Activated naive CD8-positive, alpha-beta T cell treated with anti-CD3 and anti-CD28 coated beads for 36 hours (primary cell): ENCODE data around the gene IGFN1. TPM values are rescaled to one million over a fixed set of nuclear protein-coding genes. Genes with fewer than 3 reads are reported as not detected.

ENCODE experiments used
- DNase-seq: peaks from one replicate; pipeline ENCODE4 v3.0.0; 2021
- H3K27ac Mint-ChIP-seq: one replicate; pipeline ENCODE4 v1.8.0; 2022; ENCODE audit warnings: mild to moderate bottlenecking, moderate library complexity, mixed read lengths
- H3K27me3 Mint-ChIP-seq: one replicate; pipeline ENCODE4 v1.8.0; 2022; ENCODE audit warnings: mild to moderate bottlenecking, mixed read lengths
- H3K36me3 Mint-ChIP-seq: one replicate; pipeline ENCODE4 v1.8.0; 2021; ENCODE audit warnings: mild to moderate bottlenecking, mixed read lengths
- H3K4me1 Mint-ChIP-seq: one replicate; pipeline ENCODE4 v1.8.0; 2021; ENCODE audit warnings: mixed read lengths
- H3K4me3 Mint-ChIP-seq: one replicate; pipeline ENCODE4 v1.8.0; 2022; ENCODE audit warnings: mild to moderate bottlenecking, moderate library complexity, mixed read lengths
- H3K9me3 Mint-ChIP-seq: one replicate; pipeline ENCODE4 v1.8.0; 2022; ENCODE audit warnings: mixed read lengths
- total RNA-seq, 2 experiments: library from RNA; stranded (reverse); gene quantifications; one replicate each; pipeline ENCODE4 v1.2.3, GENCODE V29; 2021

The IGFN1 gene
- total RNA-seq, 2 experiments from 2014 or later: not detected

GRCh38 chr1:201189085-201189484 is 1.5 kb upstream of the IGFN1 start:
- peaks cover 8% of the 10 kb centered on the region for H3K27me3 Mint-ChIP-seq
- DNase-seq: no peak
- H3K4me1 Mint-ChIP-seq: peaks cover 2% of the 10 kb centered on the region
- no peaks in the 10 kb centered on the region for H3K36me3 Mint-ChIP-seq
- H3K4me3 Mint-ChIP-seq: no peak overlapping the region
- no peak overlapping the region for H3K27ac Mint-ChIP-seq
- H3K9me3 Mint-ChIP-seq: no peaks in the 10 kb centered on the region

- Mint-ChIP-seq H3K27me3 (peaks cover 3% of the 10 kb centered on the region), H3K36me3 (no peaks in the 10 kb centered on the region)
Measured at GRCh38 chr1:201190005-201190404, 619 bp upstream of the IGFN1 start.

GRCh38 chr1:201191653-201192260 is 1.1 kb downstream of the IGFN1 start:
- Mint-ChIP-seq H3K27ac (no peak overlapping the region), H3K36me3 (no peaks in the 10 kb centered on the region), H3K4me1 (peaks cover 2% of the 10 kb centered on the region), H3K9me3 (no peaks in the 10 kb centered on the region), H3K27me3 (peaks cover 3% of the 10 kb centered on the region), H3K4me3 (no peak overlapping the region)
- DNase-seq: peak; percentile 39

More at GRCh38 chr1:201190005-201190404, 619 bp upstream of the IGFN1 start:
- H3K27ac Mint-ChIP-seq: no peak overlapping the region
- peaks cover 2% of the 10 kb centered on the region for H3K4me1 Mint-ChIP-seq
- no peaks in the 10 kb centered on the region for H3K9me3 Mint-ChIP-seq
- H3K4me3 Mint-ChIP-seq: no peak overlapping the region
- DNase-seq: no peak

- Mint-ChIP-seq H3K36me3 (no peaks in the 10 kb centered on the region), H3K9me3 (no peaks in the 10 kb centered on the region), H3K27me3 (peaks cover 3% of the 10 kb centered on the region), H3K27ac (no peak overlapping the region), H3K4me3 (no peak overlapping the region), H3K4me1 (peaks cover 2% of the 10 kb centered on the region)
- DNase-seq: no peak
Measured at GRCh38 chr1:201192261-201192788, 1.7 kb downstream of the IGFN1 start.

GRCh38 chr1:201194046-201194445 is 3.4 kb downstream of the IGFN1 start:
- Mint-ChIP-seq H3K27ac (no peak overlapping the region), H3K9me3 (no peaks in the 10 kb centered on the region), H3K27me3 (peaks cover 3% of the 10 kb centered on the region), H3K36me3 (no peaks in the 10 kb centered on the region), H3K4me3 (no peak overlapping the region), H3K4me1 (peaks cover 2% of the 10 kb centered on the region)
- DNase-seq: no peak

GRCh38 chr1:201198598-201198997 is 8.0 kb downstream of the IGFN1 start:
- Mint-ChIP-seq H3K27ac (no peak overlapping the region), H3K27me3 (no peaks in the 10 kb centered on the region), H3K4me3 (no peak overlapping the region), H3K9me3 (no peaks in the 10 kb centered on the region), H3K4me1 (no peaks in the 10 kb centered on the region), H3K36me3 (no peaks in the 10 kb centered on the region)
- no peak for DNase-seq

GRCh38 chr1:201205036-201205435 is 14.4 kb downstream of the IGFN1 start:
- Mint-ChIP-seq H3K27ac (no peak overlapping the region), H3K4me1 (no peaks in the 10 kb centered on the region), H3K36me3 (no peaks in the 10 kb centered on the region), H3K9me3 (no peaks in the 10 kb centered on the region), H3K27me3 (peaks cover 5% of the 10 kb centered on the region), H3K4me3 (no peak overlapping the region)
- no peak for DNase-seq

- Mint-ChIP-seq H3K27me3 (peaks cover 9% of the 10 kb centered on the region), H3K27ac (no peak overlapping the region), H3K4me3 (no peak overlapping the region), H3K36me3 (no peaks in the 10 kb centered on the region), H3K4me1 (no peaks in the 10 kb centered on the region), H3K9me3 (no peaks in the 10 kb centered on the region)
- no peak for DNase-seq
Measured at GRCh38 chr1:201206176-201206575, 15.6 kb downstream of the IGFN1 start.

GRCh38 chr1:201207046-201207445 is 16.4 kb downstream of the IGFN1 start:
- H3K36me3 Mint-ChIP-seq: no peaks in the 10 kb centered on the region
- no peak for DNase-seq
- peaks cover 17% of the 10 kb centered on the region for H3K27me3 Mint-ChIP-seq
- H3K4me1 Mint-ChIP-seq: no peaks in the 10 kb centered on the region
- H3K27ac Mint-ChIP-seq: no peak overlapping the region
- H3K9me3 Mint-ChIP-seq: no peaks in the 10 kb centered on the region
- no peak overlapping the region for H3K4me3 Mint-ChIP-seq

GRCh38 chr1:201208236-201208635 is 17.6 kb downstream of the IGFN1 start:
- no peak overlapping the region for H3K27ac Mint-ChIP-seq
- H3K9me3 Mint-ChIP-seq: no peaks in the 10 kb centered on the region
- DNase-seq: no peak
- no peaks in the 10 kb centered on the region for H3K4me1 Mint-ChIP-seq
- no peaks in the 10 kb centered on the region for H3K36me3 Mint-ChIP-seq
- H3K27me3 Mint-ChIP-seq: peaks cover 21% of the 10 kb centered on the region
- H3K4me3 Mint-ChIP-seq: no peak overlapping the region

GRCh38 chr1:201212056-201212455 is 21.4 kb downstream of the IGFN1 start:
- H3K9me3 Mint-ChIP-seq: no peaks in the 10 kb centered on the region
- no peak overlapping the region for H3K4me3 Mint-ChIP-seq
- H3K4me1 Mint-ChIP-seq: no peaks in the 10 kb centered on the region
- H3K27me3 Mint-ChIP-seq: peaks cover 21% of the 10 kb centered on the region
- H3K27ac Mint-ChIP-seq: no peak overlapping the region
- no peaks in the 10 kb centered on the region for H3K36me3 Mint-ChIP-seq
- DNase-seq: no peak

- peaks cover 21% of the 10 kb centered on the region for H3K27me3 Mint-ChIP-seq
- no peaks in the 10 kb centered on the region for H3K4me1 Mint-ChIP-seq
- no peaks in the 10 kb centered on the region for H3K36me3 Mint-ChIP-seq
- DNase-seq: no peak
- no peak overlapping the region for H3K27ac Mint-ChIP-seq
- H3K9me3 Mint-ChIP-seq: no peaks in the 10 kb centered on the region
- H3K4me3 Mint-ChIP-seq: no peak overlapping the region
Measured at GRCh38 chr1:201212461-201213055, 21.9 kb downstream of the IGFN1 start.

GRCh38 chr1:201213106-201213770 is 22.6 kb downstream of the IGFN1 start:
- H3K36me3 Mint-ChIP-seq: no peaks in the 10 kb centered on the region
- no peaks in the 10 kb centered on the region for H3K9me3 Mint-ChIP-seq
- H3K27ac Mint-ChIP-seq: no peak overlapping the region
- no peaks in the 10 kb centered on the region for H3K4me1 Mint-ChIP-seq
- H3K4me3 Mint-ChIP-seq: no peak overlapping the region
- no peak for DNase-seq
- peaks cover 21% of the 10 kb centered on the region for H3K27me3 Mint-ChIP-seq

GRCh38 chr1:201213926-201214325 is 23.3 kb downstream of the IGFN1 start:
- Mint-ChIP-seq H3K27me3 (peaks cover 21% of the 10 kb centered on the region), H3K36me3 (no peaks in the 10 kb centered on the region), H3K27ac (no peak overlapping the region), H3K9me3 (no peaks in the 10 kb centered on the region), H3K4me3 (no peak overlapping the region), H3K4me1 (no peaks in the 10 kb centered on the region)
- DNase-seq: no peak

GRCh38 chr1:201214461-201214860 is 23.8 kb downstream of the IGFN1 start:
- H3K4me3 Mint-ChIP-seq: no peak overlapping the region
- H3K9me3 Mint-ChIP-seq: no peaks in the 10 kb centered on the region
- no peak overlapping the region for H3K27ac Mint-ChIP-seq
- no peaks in the 10 kb centered on the region for H3K36me3 Mint-ChIP-seq
- peaks cover 20% of the 10 kb centered on the region for H3K27me3 Mint-ChIP-seq
- H3K4me1 Mint-ChIP-seq: no peaks in the 10 kb centered on the region
- DNase-seq: no peak
